ENCODE results near the gene EXOC6B. TPM values are rescaled to one million over a fixed set of nuclear protein-coding genes. Genes with fewer than 3 reads are reported as not detected.

EXOC6B gene
- total and polyA plus RNA-seq, 2 of the 8 experiments (the other 6 are each of a cell fraction or from before 2014, with no cell fraction given), result 13.5 to 33.0 TPM

DNA sequence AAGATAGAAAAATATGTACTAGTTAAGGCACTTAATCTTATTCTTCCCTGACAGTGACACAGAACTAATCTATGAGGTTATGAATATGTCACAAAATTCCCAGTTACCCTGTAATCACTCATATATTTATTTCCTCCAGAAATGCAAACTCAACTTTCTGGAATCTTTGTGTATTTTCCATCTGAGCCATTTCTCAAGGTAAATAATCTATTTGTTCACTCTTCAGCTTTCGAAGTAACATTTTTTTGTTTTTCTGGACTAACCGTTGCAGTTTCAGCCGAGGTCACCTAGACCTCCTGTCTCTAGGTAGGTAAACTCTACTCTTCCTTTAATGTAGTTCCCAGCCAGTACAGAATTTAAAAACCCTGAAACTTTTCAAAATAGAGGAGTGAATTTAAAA is 250.9 kb downstream of the EXOC6B start (continued):
- TF ChIP-seq, protein P1, sequence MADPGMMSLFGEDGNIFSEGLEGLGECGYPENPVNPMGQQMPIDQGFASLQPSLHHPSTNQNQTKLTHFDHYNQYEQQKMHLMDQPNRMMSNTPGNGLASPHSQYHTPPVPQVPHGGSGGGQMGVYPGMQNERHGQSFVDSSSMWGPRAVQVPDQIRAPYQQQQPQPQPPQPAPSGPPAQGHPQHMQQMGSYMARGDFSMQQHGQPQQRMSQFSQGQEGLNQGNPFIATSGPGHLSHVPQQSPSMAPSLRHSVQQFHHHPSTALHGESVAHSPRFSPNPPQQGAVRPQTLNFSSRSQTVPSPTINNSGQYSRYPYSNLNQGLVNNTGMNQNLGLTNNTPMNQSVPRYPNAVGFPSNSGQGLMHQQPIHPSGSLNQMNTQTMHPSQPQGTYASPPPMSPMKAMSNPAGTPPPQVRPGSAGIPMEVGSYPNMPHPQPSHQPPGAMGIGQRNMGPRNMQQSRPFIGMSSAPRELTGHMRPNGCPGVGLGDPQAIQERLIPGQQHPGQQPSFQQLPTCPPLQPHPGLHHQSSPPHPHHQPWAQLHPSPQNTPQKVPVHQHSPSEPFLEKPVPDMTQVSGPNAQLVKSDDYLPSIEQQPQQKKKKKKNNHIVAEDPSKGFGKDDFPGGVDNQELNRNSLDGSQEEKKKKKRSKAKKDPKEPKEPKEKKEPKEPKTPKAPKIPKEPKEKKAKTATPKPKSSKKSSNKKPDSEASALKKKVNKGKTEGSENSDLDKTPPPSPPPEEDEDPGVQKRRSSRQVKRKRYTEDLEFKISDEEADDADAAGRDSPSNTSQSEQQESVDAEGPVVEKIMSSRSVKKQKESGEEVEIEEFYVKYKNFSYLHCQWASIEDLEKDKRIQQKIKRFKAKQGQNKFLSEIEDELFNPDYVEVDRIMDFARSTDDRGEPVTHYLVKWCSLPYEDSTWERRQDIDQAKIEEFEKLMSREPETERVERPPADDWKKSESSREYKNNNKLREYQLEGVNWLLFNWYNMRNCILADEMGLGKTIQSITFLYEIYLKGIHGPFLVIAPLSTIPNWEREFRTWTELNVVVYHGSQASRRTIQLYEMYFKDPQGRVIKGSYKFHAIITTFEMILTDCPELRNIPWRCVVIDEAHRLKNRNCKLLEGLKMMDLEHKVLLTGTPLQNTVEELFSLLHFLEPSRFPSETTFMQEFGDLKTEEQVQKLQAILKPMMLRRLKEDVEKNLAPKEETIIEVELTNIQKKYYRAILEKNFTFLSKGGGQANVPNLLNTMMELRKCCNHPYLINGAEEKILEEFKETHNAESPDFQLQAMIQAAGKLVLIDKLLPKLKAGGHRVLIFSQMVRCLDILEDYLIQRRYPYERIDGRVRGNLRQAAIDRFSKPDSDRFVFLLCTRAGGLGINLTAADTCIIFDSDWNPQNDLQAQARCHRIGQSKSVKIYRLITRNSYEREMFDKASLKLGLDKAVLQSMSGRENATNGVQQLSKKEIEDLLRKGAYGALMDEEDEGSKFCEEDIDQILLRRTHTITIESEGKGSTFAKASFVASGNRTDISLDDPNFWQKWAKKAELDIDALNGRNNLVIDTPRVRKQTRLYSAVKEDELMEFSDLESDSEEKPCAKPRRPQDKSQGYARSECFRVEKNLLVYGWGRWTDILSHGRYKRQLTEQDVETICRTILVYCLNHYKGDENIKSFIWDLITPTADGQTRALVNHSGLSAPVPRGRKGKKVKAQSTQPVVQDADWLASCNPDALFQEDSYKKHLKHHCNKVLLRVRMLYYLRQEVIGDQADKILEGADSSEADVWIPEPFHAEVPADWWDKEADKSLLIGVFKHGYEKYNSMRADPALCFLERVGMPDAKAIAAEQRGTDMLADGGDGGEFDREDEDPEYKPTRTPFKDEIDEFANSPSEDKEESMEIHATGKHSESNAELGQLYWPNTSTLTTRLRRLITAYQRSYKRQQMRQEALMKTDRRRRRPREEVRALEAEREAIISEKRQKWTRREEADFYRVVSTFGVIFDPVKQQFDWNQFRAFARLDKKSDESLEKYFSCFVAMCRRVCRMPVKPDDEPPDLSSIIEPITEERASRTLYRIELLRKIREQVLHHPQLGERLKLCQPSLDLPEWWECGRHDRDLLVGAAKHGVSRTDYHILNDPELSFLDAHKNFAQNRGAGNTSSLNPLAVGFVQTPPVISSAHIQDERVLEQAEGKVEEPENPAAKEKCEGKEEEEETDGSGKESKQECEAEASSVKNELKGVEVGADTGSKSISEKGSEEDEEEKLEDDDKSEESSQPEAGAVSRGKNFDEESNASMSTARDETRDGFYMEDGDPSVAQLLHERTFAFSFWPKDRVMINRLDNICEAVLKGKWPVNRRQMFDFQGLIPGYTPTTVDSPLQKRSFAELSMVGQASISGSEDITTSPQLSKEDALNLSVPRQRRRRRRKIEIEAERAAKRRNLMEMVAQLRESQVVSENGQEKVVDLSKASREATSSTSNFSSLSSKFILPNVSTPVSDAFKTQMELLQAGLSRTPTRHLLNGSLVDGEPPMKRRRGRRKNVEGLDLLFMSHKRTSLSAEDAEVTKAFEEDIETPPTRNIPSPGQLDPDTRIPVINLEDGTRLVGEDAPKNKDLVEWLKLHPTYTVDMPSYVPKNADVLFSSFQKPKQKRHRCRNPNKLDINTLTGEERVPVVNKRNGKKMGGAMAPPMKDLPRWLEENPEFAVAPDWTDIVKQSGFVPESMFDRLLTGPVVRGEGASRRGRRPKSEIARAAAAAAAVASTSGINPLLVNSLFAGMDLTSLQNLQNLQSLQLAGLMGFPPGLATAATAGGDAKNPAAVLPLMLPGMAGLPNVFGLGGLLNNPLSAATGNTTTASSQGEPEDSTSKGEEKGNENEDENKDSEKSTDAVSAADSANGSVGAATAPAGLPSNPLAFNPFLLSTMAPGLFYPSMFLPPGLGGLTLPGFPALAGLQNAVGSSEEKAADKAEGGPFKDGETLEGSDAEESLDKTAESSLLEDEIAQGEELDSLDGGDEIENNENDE (IDR thresholded peaks at IDR 0.05; ENCODE audit: insufficient replicate concordance, low read length), result no peak
- TF ChIP-seq, protein P2, sequence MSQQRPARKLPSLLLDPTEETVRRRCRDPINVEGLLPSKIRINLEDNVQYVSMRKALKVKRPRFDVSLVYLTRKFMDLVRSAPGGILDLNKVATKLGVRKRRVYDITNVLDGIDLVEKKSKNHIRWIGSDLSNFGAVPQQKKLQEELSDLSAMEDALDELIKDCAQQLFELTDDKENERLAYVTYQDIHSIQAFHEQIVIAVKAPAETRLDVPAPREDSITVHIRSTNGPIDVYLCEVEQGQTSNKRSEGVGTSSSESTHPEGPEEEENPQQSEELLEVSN (IDR thresholded peaks at IDR 0.05), result no peak
- TF ChIP-seq CEBPB (IDR thresholded peaks at IDR 0.05; ENCODE audit: low read depth, low read length) (no peak), ZNF274 (IDR thresholded peaks at IDR 0.05; ENCODE audit: borderline replicate concordance, extremely low read depth, low read length) (no peak), GTF2F1 (IDR thresholded peaks at IDR 0.05; ENCODE audit: borderline replicate concordance, low read depth, low read length) (no peak), BACH1 (IDR thresholded peaks at IDR 0.05; ENCODE audit: low read length) (no peak), SIX5 (IDR thresholded peaks at IDR 0.05; ENCODE audit: low read depth, low read length) (no peak), JUND (IDR thresholded peaks at IDR 0.05; ENCODE audit: low read length) (no peak), POU5F1 (IDR thresholded peaks at IDR 0.05; ENCODE audit: low read depth, low read length) (no peak), CBX5 (IDR thresholded peaks at IDR 0.05; ENCODE audit: low read depth, low read length) (no peak)
